GM19452 (cell line): ENCODE measurements around the gene DEAF1.

Experiments used
- ATAC-seq: cut with Tn5 transposase; IDR thresholded peaks from one replicate; pipeline ENCODE4 v1.9.1; 2021; ENCODE audit not compliant: unreplicated experiment

Gene DEAF1

DNA sequence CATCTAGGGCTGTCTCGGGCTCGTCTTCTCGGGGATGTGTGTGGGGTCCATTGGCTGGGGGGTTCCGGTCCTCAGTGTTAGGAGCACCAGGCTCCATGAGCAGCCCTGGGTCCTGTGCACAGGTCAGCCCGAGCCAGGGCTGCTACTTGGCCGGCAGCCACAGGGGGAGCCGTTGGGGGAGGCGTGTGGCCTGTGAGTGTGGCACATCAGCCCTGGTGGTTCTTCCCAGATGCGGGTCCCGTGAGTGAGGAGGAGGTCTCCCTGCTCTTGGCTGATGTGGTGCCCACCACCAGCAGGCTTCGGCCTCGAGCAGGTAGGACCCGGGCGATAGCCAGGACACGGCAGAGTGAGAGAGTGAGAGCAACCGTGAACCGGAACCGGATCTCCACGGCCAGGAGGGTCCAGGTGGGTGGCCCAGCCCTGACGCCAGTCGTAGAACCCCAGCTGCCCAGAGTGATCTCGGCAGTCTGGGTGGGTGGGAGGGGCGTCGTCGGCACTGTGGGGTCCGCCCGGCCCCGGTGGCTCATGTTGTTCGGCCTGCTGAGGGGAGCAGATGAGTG is 97.8 kb downstream of the DEAF1 start:
- no peak for ATAC-seq

DNA sequence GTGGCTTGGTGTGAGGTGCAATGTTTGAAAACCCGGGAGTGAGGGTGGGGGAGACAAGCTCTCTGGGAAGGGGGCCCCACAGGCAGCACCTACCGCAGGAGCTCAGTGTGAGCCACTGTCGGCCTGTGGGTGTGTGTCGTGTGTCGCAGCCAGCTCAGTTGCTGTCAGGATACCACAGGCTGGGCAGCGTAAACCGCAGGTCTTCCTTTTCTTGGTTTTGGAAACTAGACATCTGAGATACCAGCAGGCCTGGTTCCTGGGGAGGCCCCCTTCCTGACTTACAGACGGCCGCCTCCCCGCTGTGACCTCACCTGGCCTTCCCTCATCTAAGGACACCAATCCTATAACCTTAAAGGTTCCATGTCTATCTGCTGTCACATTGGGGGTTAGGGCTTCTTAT is 98.6 kb downstream of the DEAF1 start:
- ATAC-seq = no peak

- ATAC-seq = no peak
These were observed 99.6 kb downstream of the DEAF1 start for GRCh38 chr11:595400-595799.
